Heart right ventricle (tissue), 16 donors: Measurements from ENCODE around the gene ZNF614. TPM values are rescaled to one million over a fixed set of nuclear protein-coding genes. Genes with fewer than 3 reads are reported as not detected.
"Not testable (repeated sequence)": the region's sequence is repeated elsewhere in the genome, so short reads cannot be mapped to it uniquely, and the experiment has no call there.

Experiments used
- ATAC-seq, 8 donors: fragments of 200-7000 bp; cut with Tn5 transposase; one replicate each; pipeline ENCODE4 v1.9.1; 2020; ENCODE audit warnings: mild to moderate bottlenecking in 8 of 8, moderate library complexity in 8 of 8, moderate number of reproducible peaks in 1 of 8
- DNase-seq, 2 donors: peaks; one replicate each; pipeline ENCODE4 v3.0.0-alpha.2; 2020
- H3K27ac ChIP-seq, 10 donors: fragments of 200-600 bp; sonication (generic) in 2 of 10; one replicate each; pipeline versions ENCODE4 v1.5.0 to v1.8.0; 2020 to 2022; ENCODE audit warnings: mild to moderate bottlenecking in 3 of 10
- H3K27me3 ChIP-seq, 7 donors: fragments of 200-600 bp; one replicate each; pipeline ENCODE4 v1.8.0; 2021 to 2022; ENCODE audit warnings: mild to moderate bottlenecking in 2 of 7
- H3K36me3 ChIP-seq, 9 donors: fragments of 200-600 bp; sonication (generic) in 1 of 9; one replicate each; pipeline versions ENCODE4 v1.5.0 to v1.8.0; 2020 to 2022; ENCODE audit warnings: mild to moderate bottlenecking in 2 of 9
- H3K4me1 ChIP-seq, 9 donors: fragments of 200-600 bp; sonication (generic) in 1 of 9; one replicate each; pipeline versions ENCODE4 v1.5.0 to v1.8.0; 2020 to 2022; ENCODE audit warnings: mild to moderate bottlenecking in 4 of 9
- H3K4me3 ChIP-seq, 10 donors: fragments of 200-600 bp; sonication (generic) in 2 of 10; one replicate each; pipeline versions ENCODE4 v1.5.0 to v1.8.0; 2020 to 2022; ENCODE audit warnings: mild to moderate bottlenecking in 7 of 10, moderate library complexity in 2 of 10
- H3K9me3 ChIP-seq, 11 donors: fragments of 200-600 bp in 10 of 11; sonication (generic) in 2 of 11; one replicate each; pipeline versions ENCODE4 v1.5.0 to v1.8.0; 2013 to 2022; ENCODE audit warnings: mild to moderate bottlenecking in 2 of 11, control low read depth in 1 of 11, moderate library complexity in 1 of 11
- WGBS, 2 donors: extraction: QIAGEN DNeasy Blood & Tissue Kit; methylation state at CpG; one replicate each; pipeline ENCODE4 v1.1.7; 2013; ENCODE audit warnings: inconsistent platforms in 1 of 2; 5-methylcytosine and 5-hydroxymethylcytosine counted together
- intact Hi-C, 10 donors: fragments of 100-400 bp; cut with DNase I; formaldehyde crosslinking; loops; one replicate each; pipeline versions ENCODE4 v1.11.1 to v1.14.2; 2022
- polyA plus RNA-seq, 2 donors: library from polyadenylated mRNA; stranded (reverse); fragments of 200-250 nt; gene quantifications; one replicate each; pipeline ENCODE4 v1.2.3, GENCODE V29; 2013
- total RNA-seq, 10 donors: library from RNA; stranded (reverse); fragmentation: NEBNext Ultra II Directional in 3 of 10; extraction: Animal tissue kit (Norgen Biotek cat#: 25700) in 3 of 10; gene quantifications; one replicate each; pipeline versions ENCODE4 v1.2.1 to v1.2.4, GENCODE V29; 2021 to 2023
- TF ChIP-seq, protein P1 (sequence below), 9 donors: fragments of 200-600 bp; sonication (generic) in 2 of 9; IDR thresholded peaks; one replicate each; pipeline versions ENCODE4 v1.5.0 to v1.8.0; 2021 to 2022; ENCODE audit warnings: antibody characterized with exemption in 9 of 9, mild to moderate bottlenecking in 5 of 9, moderate library complexity in 1 of 9
- donor health status: Arrhythmogenic right ventricular cardiomyopathy.
- donor health status: ischemic (EF 13 %, LVEDD 7.1; RV severe dilation, severe dysfunction).
- donor health status: healthy with polysubstance abuse.
- donor health status: DM: no; HTN: yes; CAD: no.
- donor health status: DM: no; HTN: no; CAD: no.
- donor health status: ischemic (EF 25% LVEDD 6.9; RV normal size, moderate dysfunction).
- donor health status: ischemic (EF 25% LVEDD 5.7; RV mildly dilated, moderate dysfunction).
- donor health status: healthy.
- donor health status: DM: yes; HTN: yes; CAD: no.
- donor health status: Ischemic cardiomyopathy.
- donor health status: ischemic (EF 35%, LVEDD 5.7; RV mildly dilated, moderate dysfunction).
- donor health status: nonischemic (EF 11% LVEDD 7.7; RV severe dilation, severe dysfunction).
- donor health status: DM: yes; HTN: yes; CAD: no.
- donor health status: PGD.
- donor health status: ischemic (EF 29% LVEDD 5.4; RV normal size, mild dysfunction).
- donor health status: nonischemic (EF 23%, LVEDD 6.1; RV moderate dilation, normal function).

ZNF614 gene
- total and polyA plus RNA-seq, 12 donors = 3.0 to 8.4 (median 6.8) TPM

DNA sequence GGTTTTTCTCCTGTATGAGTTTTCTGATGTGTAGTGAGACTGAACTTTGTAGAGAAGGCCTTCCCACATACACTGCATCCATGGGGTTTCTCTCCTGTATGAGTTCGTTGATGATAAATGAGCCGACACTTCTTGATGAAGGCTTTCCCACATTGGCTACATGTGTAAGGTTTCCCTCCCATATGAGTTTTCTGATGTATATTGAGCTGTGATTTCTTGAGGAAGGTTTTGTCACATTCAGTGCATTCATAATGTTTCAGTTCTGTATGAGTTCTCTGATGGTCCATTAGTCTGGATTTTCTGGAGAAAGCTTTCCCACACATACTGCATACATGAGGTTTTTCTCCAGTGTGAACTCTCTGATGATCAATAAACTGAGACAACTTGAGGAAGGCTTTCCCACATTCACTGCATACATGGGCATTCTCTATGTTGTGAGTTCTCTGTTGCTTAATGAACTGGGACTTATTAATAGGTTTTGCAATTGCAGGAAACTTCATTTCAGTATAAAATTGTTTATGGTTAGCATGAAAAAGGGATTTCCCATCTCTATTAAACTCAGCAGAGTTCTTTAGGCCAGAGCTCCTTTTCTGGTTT lies 34.0 kb downstream of the ZNF614 start:
- intact Hi-C loops = no loop called here
- H3K27me3 ChIP-seq = no peaks in the 10 kb centered on the region
- H3K9me3 ChIP-seq = peaks cover 4 to 100% (median 85%) of the 10 kb centered on the region in 11 donors
- H3K36me3 ChIP-seq = peaks cover 0 to 85% (median 68%) of the 10 kb centered on the region in 9 donors
- H3K27ac ChIP-seq = no peak overlapping the region
- 96 to 98% methylated on average over 2 of the region's 2 CpGs for WGBS, 2 donors
- no peak overlapping the region for H3K4me3 ChIP-seq
- TF ChIP-seq, protein P1, sequence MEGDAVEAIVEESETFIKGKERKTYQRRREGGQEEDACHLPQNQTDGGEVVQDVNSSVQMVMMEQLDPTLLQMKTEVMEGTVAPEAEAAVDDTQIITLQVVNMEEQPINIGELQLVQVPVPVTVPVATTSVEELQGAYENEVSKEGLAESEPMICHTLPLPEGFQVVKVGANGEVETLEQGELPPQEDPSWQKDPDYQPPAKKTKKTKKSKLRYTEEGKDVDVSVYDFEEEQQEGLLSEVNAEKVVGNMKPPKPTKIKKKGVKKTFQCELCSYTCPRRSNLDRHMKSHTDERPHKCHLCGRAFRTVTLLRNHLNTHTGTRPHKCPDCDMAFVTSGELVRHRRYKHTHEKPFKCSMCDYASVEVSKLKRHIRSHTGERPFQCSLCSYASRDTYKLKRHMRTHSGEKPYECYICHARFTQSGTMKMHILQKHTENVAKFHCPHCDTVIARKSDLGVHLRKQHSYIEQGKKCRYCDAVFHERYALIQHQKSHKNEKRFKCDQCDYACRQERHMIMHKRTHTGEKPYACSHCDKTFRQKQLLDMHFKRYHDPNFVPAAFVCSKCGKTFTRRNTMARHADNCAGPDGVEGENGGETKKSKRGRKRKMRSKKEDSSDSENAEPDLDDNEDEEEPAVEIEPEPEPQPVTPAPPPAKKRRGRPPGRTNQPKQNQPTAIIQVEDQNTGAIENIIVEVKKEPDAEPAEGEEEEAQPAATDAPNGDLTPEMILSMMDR (IDR thresholded peaks at IDR 0.05) = no peak
- H3K4me1 ChIP-seq = no peaks in the 10 kb centered on the region
- DNase-seq (no peak), ATAC-seq (no peak)

- ATAC-seq (no peak), DNase-seq (no peak)
- Histone ChIP-seq H3K27me3 (no peaks in the 10 kb centered on the region), H3K4me3 (no peak overlapping the region), H3K36me3 (peaks cover 0 to 78% (median 61%) of the 10 kb centered on the region in 9 donors), H3K27ac (no peak overlapping the region), H3K9me3 (peaks cover 4 to 100% (median 82%) of the 10 kb centered on the region in 11 donors), H3K4me1 (no peaks in the 10 kb centered on the region)
- TF ChIP-seq, protein P1 (IDR thresholded peaks at IDR 0.05) = no peak
- 98 to 99% methylated on average over 10 of the region's 10 CpGs for whole genome bisulfite sequencing, 2 donors
- intact Hi-C loops = no loop called here
Observed at GRCh38 chr19:51993422-51993821, 34.8 kb downstream of the ZNF614 start.

GRCh38 chr19:51986309-51987291 lies 41.6 kb downstream of the ZNF614 start, which contains the start of gene ZNF350:
Gene ZNF350, minus strand, starts transcription at chr19:51986840. Its CDS starts 12,480 bp downstream, at chr19:51974360.
- Histone ChIP-seq H3K4me1 (peaks cover 7 to 37% (median 16%) of the 10 kb centered on the region in 9 donors), H3K36me3 (peaks cover 0 to 26% (median 5%) of the 10 kb centered on the region in 9 donors), H3K27me3 (no peaks in the 10 kb centered on the region), H3K27ac (peak within 1 kb of the TSS in 9 of 10 donors; percentile 34 to 90 (median 76)), H3K9me3 (peaks cover 0 to 89% (median 23%) of the 10 kb centered on the region in 11 donors), H3K4me3 (peak within 1 kb of the TSS; percentile 68 to 93 (median 84))
- DNase-seq = peak; percentile 84 to 97
- intact Hi-C loops = loop anchor here in 5 of 10 donors (2.0 to 10.0 kb wide), 5 partner anchors 22 to 102 kb away; partner anchors contain the start of genes ZNF613 (in 2 of the 5), ZNF432 (in 1 of the 5), ZNF577 (in 1 of the 5) and ZNF615 (in 1 of the 5)
- TF ChIP-seq, protein P1 (IDR thresholded peaks at IDR 0.05) = no peak
- ATAC-seq = peak; percentile 98 to 100 (median 99)
- 2% methylated on average over 33 of the region's 33 CpGs for WGBS, 2 donors

DNA sequence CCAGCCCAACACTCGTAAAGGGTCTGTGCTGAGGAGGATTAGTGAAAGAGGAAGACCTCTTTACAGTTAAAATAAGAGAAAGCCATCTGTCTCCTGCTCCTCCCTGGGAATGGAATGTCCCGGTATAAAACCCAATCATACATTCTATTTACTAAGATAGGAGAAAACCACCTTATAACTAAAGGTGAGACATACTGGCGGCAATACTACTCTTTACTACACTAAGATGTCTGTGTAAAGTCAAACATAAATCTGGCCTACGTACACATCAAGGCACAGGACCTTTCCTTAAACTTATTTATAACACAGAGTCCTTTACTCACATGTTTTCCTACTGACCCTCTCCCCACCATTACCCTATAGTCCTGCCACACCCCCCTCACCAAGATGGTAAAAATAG lies 44.8 kb downstream of the ZNF614 start:
- Histone ChIP-seq H3K36me3 (peaks cover 0 to 57% (median 8%) of the 10 kb centered on the region in 9 donors), H3K4me3 (no peak overlapping the region), H3K9me3 (peaks cover 0 to 89% (median 16%) of the 10 kb centered on the region in 11 donors), H3K27me3 (no peaks in the 10 kb centered on the region), H3K4me1 (peaks cover 7 to 37% (median 16%) of the 10 kb centered on the region in 9 donors), H3K27ac (no peak overlapping the region)
- ATAC-seq (no peak), DNase-seq (no peak)
- TF ChIP-seq, protein P1 (IDR thresholded peaks at IDR 0.05) = no peak
- WGBS, 2 donors = 87% methylated on average over 4 of the region's 4 CpGs
- intact Hi-C loops = loop anchor here in 2 of 10 donors (5.0 to 10.0 kb wide), 2 partner anchors 96 to 99 kb away; partner anchors contain the start of gene ZNF577 (in 2 of the 2)

GRCh38 chr19:51980926-51981325 lies 47.3 kb downstream of the ZNF614 start:
- WGBS, 2 donors = 89 to 91% methylated on average over 6 of the region's 6 CpGs
- ATAC-seq, H3K27me3 ChIP-seq, H3K27ac ChIP-seq, H3K4me3 ChIP-seq, DNase-seq: not testable (repeated sequence)
- Histone ChIP-seq H3K9me3 (peaks cover 0 to 98% (median 27%) of the 10 kb centered on the region in 11 donors), H3K4me1 (peaks cover 7 to 35% (median 13%) of the 10 kb centered on the region in 9 donors), H3K36me3 (peaks cover 0 to 73% (median 12%) of the 10 kb centered on the region in 9 donors)
- intact Hi-C loops = loop anchor here in 2 of 10 donors (5.0 to 10.0 kb wide), 2 partner anchors 94 to 96 kb away; partner anchors contain the start of gene ZNF577 (in 2 of the 2)
